RCC 7860 (cell line): ENCODE data around the gene AGAP1.

Source experiments
- DNase-seq: peaks from one replicate; pipeline ENCODE4 v3.0.0-alpha.2; 2015; ENCODE audit warnings: low spot score
- FAIRE-seq: peaks from 2 replicates; lab custom pipeline; 2012; peaks lifted over from hg19 to GRCh38; lab: Jason Lieb, UNC

The AGAP1 gene

DNA sequence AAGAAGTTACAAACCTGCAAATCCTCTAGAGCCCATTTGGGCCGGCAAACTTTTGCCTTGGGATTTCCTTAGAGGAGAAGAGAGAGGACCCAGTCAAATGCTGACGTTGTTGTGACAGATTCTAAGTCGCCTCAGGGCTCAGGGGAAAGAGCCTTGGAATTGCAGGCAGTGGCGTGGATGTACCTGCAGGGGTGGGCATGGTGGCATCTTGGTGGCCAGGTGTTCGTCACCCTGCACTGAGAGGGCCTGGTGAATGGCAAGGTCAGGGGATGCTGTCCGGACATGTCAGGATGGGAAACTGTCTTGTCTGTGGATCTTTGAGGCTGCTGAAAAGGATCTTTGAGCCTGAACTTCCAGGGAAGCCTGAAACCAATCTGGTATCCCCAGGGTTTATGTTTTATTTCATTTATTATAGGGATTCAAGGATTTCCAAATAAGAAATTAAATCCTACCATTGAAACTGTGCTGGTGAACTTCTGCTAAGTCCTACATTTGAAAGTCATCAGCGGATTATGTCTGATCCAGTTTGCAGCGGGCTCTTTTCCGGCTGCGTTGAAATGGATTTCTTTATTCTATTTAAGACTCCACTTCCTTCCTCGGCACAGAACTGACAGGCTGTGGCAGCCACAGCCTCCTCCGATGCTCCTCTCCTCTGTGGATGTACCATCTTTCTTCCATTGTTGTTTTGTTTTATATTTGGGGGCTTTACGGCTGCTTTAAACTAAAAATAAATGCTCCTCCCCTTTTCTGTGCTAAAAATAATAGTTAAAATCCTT is 207.6 kb downstream of the AGAP1 start:
- DNase-seq: no peak
- FAIRE-seq: no peak

DNA sequence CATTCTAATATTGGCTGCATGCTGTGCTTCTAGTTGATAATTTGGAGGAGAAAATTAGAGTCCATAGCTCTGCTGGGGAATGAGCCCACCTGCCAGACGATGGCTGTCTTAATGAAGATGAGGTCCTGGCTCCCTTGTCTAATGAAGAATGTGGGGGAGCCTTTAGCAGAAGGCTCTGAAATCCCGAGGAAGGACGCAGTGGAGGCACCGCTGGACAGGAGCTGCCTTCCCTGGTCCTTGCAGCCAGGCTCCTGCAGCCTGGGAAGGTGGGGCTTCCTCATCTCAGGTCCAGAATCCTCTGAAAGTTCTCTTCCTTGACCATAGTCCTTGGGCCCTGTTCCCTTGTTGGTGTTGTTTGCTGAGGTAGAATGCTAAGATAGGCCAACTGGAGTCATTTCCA is 208.3 kb downstream of the AGAP1 start:
- DNase-seq: no peak
- FAIRE-seq: no peak

DNA sequence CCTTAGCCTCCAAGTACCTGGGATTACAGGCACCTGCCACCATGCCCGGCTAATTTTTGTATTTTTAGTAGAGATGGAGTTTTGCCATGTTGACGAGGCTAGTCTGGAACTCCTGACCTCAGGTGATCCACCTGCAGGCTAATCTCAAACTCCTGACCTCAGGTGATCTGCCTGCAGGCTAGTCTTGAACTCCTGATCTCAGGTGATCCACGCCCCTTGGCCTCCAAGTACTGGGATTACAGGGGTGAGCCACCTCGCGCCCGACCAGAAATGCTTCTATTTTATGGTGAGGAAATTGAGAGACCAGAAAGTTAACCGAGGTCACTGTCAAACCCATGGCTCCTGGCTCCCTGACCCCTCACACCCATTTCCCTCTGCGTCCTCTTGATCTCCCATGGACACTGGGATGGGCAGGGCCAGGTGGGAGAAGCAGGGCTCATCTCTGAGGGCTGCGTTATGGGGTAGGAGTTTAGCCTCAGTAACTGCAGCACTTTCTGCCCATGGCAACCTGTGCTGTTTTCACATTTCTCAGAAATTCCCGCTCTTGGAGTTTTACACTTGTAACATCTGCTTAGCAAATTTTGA is 210.0 kb downstream of the AGAP1 start:
- FAIRE-seq: no peak
- no peak for DNase-seq

DNA sequence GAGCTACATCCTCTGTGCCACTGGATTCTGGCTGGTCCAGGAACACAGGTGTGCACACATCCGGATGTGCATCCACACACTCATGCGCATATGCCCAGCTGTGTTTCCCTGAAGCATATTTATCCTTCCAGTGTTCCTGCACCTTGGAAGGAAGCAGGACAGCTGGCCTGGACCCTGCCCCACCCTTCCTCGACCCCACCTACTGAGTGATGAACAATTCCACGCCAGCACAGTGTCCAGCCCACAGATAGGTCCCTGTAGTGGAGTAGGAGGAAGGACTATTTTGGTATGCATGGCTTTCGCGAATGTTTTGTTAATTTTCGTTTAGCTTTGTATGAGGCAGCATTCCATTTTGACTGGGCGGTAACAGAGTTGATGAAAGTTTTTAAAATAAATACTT is 211.5 kb downstream of the AGAP1 start:
- FAIRE-seq (no peak), DNase-seq (no peak)

DNA sequence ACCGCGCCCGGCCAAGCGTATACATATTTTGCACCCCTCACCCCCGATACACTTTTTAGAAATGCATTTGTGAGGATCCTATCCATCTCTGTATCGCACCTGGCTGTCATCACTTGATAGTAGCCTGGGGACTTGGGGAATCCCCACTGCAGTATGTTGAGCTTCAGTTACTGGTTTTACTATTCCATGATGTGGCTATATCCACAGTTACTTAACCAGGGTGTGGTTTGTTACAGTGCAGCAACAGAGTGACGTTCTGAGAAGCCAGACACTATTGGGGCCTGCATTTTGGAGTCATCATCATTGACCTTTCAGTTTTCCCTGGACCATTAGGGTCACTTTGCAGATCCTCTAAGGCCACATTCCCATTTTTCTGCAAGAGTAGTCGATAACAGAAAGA is 212.7 kb downstream of the AGAP1 start:
- FAIRE-seq (no peak), DNase-seq (no peak)

DNA sequence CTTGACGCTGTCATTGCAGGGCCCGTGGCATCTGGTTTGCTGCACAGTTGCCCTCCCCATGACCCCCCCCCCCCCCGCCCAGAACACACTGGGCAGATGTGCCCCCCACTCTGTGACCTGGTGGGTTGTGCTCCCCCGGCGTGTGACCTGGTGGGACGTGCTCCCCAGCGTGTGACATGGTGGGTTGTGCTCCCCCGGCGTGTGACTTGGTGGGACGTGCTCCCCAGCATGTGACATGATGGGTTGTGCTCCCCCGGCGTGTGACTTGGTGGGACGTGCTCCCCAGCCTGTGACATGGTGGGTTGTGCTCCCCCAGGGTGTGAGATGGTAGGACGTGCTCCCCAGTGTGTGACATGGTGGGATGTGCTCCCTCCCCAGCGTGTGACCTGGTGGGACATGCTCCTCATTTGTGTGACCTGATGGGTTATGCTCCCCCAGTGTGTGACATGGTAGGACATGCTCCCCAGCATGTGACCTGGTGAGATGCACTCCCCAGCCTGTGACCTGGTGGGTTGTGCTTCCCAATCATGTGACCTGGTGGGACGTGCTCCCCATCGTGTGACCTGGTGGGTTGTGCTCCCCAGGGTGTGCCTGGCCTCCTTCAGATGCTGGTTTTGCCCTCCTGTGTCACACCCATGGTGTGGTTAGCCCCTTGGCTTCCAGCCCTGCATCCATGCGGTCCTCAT is 213.7 kb downstream of the AGAP1 start:
- no peak for DNase-seq
- FAIRE-seq: no peak

DNA sequence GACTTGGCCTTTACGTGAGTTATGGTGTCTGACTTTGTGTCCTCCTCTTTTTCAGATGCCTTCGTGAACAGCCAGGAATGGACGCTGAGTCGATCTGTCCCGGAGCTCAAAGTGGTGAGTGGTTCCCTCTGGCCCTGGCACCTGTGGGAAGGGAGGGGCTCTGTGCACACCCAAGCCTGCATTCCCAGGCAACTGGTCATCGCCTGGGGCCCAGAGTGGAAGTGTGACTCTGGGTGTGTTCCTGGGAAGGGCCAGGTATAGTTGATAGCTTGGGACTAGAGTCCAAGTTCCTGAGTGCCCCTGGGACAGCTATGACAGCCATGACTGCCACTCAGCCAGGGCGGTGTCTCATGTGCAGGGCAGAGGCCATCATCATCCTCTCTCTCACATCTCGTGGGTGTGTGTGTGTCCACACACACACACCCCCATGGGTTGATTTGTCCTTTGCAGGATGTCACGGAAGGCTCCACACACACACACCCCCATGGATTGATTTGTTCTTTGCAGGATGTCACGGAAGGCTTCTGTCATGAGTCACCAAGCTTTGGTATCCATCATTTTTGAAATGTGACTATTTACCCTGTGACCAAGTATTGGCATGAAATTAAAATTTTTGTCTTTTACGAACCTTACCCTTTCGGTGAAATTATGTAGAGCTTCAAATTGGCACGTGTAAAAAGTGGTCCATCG is 215.4 kb downstream of the AGAP1 start:
- DNase-seq: peak; percentile 66
- peak; percentile 60 for FAIRE-seq

DNA sequence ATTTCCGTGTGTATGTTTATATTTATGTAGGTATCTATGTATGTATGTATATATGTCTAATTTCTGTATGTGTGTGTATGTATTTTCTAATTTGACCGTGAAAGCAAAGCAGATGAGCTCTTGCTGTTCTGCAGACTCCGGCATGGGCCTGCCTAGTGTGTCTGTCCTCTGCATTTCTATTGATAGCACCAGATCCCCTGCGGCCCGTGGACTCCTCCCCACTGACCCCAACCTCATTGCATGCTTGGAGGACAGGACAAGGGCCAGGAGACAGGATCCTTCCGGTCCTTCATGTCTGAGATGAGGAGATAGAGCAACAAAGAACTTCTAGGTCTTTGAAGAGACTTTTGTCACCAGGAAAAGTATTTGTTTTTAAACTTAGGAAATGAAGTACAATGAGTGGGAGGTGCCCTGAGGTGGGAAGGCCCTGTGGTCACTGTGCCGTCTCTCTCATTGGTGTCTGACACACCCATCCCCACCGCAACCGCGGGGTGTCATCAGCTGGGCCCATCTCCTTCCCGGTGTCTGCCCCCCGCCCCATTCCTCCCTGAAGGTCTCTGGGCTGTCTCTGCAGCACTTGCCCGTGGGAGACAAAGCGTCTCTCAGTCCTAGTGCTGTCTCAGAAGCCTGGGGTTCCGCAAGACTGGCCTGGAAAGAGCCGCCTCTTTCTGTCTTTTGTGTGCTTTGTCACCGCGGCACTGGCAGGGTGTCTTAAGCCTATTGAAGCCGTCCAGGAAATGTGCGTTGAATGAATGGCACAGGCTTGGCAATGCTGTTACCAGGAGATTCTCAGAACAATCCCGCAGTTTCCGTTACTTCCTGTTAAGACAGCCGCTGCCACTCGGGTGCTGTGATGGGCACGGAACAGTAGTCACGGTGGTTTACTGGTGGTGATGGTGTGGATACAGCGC is 216.4 kb downstream of the AGAP1 start:
- FAIRE-seq: no peak
- DNase-seq: no peak

DNA sequence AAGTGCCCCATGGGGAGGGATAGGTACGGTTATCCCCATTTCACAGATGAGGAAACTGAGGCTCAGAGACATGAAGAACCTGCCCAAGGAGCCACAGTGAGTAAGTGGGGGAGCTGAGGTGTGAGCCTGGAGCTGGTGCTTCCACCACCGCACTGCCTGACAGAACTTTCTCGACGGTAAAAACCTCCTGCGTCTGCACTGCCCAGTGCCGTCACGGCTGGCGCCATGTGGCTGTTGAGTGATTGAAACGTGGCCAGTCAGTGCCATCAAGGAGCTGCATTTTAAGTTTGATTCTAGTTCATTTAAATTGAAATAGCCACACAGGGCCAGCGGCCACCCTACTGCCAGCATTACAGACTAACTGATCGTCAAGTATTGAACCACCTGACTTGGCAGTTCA is 217.1 kb downstream of the AGAP1 start:
- FAIRE-seq (no peak), DNase-seq (no peak)

DNA sequence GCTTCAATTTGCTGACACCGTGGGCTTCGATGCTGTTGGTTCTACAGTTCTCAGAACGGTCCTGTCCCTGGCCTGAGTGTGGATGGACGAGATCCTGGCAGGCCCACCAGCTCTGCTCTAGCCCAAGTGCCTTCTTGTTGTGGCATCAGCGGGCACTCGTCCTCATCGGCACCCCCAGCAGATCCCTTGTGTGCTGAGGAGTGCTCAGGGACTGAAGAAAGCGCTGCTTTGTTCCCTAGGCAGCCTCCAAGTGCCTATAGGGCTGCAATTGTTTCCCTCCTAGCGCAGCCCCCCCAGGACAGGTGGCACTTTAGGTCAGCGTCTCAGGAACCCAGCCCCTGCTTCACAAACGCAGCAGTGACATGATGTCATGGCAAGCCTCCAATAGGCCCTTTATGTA is 217.7 kb downstream of the AGAP1 start:
- DNase-seq (no peak), FAIRE-seq (no peak)

DNA sequence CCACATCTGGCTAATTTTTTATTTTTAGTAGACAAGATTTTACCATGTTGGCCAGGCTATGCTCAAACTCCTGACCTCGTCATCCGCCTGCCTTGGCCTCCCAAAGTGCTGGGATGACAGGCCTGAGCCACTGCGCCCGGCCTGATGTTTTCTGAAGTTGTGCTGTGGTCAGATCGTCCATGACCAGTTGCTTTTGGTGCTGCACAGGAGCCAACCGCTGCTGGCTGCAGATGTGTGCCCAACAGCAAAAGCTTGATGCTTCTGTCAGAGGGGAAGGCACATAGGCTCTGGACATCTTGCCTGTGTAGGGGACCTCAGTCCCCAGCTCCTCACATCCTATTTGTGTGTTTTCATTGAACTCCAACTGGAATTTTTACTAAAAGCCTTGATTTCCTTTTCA is 218.3 kb downstream of the AGAP1 start:
- no peak for DNase-seq
- FAIRE-seq: no peak

DNA sequence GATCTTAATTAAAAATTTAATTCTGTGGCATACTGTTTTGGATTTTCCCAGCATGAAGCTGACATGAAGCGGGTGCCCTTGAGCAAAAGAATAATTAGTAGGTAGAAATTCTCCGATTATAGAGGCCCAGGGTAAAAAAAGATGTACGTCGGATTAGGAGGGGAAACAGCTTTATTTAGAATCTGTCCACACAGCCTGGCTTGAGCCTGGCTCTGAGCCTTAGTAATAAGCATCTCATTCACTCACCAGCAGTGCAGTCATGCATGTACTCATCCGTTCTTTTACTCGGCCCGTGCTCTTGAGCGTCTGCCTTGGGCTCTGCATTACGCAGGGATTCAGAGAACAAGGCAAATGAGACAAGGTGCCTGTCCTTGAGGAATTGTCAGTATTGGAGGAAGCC is 219.3 kb downstream of the AGAP1 start:
- DNase-seq (no peak), FAIRE-seq (no peak)

DNA sequence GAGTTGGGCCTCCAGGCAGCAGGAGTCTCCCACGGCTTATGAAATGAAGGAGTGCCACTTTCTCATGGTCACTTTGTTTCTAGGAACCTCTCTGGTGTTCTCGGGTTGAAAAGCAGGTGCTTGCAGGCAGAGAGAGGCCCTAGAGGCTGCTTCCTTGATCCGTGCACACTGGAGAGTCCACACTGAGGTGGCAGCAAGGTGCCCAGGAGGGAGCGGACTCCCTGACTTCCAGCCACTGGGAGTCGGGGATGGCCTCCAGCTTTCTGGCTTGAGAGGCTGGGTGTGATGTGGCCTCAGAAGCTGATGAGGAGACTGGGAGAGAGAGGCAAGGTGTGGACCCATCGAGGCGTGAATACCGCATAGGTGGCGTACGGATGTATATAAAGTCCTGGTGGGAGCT is 221.8 kb downstream of the AGAP1 start:
- DNase-seq (no peak), FAIRE-seq (no peak)

DNA sequence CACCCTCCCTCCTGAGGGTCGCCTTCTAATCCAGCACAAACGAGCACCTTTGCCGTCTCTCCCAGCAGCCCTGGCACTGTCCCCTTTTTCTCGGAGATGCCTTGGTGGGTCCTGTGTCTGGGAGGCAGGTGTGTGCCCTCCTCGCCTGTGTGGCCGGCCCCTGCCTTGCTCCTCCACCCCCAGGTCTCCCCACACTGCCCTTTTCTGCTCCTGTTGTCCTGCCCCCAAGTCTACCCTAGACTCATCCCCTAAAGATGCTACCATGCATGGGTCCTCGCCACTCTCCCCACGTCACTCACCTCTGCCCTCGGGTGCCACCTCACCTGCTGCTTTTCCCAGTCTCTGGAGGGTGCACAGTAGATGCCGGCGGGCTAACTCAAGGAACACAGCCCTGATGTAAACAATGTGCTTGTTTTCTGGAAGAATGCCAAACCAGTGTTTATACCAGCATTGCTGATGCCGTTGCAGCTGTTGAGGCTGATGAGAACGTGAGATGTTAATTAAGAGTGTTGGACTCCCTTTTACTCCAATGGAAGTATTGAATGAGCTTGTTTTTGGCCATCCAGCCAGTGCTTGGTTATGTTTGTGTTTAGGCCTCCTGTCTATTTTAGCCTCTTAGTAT is 223.1 kb downstream of the AGAP1 start:
- no peak for DNase-seq
- no peak for FAIRE-seq

DNA sequence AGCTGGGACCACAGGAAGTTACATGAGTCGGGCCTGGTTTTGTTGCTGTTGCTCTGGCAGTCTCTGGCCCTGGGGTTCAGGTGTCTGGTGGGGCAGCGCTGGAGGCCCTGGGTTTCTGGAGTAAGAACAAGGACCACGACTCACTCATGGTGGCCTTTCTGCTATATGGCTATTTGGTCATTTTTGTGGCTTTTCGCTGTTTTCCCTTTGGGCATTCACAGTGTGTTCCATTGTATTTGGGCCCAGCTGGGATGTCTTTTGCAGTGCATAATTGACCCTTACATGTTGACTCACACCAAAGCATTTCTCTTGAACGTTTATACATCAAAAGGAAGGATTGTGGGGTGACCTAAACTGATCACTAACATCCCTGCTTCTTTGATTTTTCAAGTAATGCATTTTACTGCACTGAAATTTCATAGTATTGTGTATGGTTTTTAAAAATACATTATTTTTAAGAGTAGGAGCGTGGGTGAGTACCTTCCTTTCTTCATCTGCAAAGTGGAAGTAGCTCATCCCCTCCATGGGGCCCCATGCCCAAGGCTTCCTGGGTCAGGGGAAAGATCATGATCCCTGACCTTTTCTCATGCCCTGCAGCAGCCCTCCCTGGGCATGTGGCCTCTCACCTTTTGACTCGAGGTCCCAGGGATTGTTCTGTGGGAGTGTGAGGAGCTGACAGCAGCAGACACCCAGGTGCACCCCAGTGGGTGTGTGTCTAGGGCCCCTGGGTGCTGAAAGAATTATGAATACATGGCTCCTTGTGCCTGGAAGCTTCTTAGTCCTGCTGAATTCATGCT is 225.5 kb downstream of the AGAP1 start:
- no peak for FAIRE-seq
- no peak for DNase-seq

DNA sequence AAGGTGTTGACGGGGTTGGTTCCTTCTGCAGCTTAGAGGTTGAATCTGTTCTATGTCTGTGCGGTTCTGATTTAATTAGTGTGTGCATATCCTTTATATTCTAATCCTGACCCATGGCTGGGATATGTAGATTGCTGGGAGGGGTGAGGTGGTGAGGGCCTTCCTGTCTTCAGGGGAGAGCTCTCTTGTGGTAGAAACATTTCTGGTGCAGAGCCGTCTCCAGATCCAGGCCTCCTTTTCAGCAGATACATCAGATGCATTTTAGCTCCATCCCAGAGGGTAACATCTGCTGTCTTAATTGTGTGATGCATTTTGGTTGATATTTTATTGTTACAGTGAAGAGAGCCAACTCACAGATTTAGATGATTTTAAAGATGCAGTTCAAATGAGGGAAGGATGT is 227.8 kb downstream of the AGAP1 start:
- FAIRE-seq (no peak), DNase-seq (no peak)

DNA sequence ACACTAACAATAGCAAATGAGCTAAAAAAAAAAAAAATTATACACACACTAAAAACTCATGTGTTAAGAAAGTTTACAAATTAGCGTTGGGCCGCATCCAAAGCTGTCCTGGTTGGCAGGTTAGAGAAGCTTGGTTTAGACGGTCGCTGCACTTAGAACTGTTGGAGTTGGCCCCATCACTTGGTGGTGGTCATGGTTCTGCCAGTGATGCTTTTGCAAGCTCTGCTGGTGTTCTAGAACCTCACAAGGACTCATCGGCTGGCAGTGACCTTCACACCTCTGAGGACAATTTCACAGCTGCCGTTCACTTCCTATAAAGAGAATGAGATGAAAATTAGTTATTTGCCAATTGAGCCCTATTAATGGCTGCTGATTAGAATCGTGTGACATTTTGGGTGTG is 229.0 kb downstream of the AGAP1 start:
- no peak for DNase-seq
- FAIRE-seq: no peak

DNA sequence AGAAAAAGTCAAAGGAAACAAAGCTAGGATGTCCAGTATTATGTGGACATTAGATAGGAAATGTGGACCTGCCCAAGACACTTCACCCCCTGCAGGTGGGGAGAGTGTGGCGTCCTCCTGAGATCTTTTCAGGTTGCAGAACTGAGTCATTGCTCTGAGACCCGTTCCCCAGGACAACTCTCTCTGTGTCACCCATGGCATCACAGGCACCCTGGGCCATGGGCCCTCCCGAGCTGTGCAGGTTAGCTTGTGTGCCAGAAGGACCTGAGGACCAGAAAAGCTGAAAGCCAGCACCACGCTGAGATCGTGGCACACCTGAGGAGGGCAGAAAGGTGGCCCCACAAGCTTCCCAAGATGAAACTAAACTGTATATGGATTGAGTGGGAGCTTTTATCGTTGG is 229.5 kb downstream of the AGAP1 start:
- FAIRE-seq (no peak), DNase-seq (no peak)

DNA sequence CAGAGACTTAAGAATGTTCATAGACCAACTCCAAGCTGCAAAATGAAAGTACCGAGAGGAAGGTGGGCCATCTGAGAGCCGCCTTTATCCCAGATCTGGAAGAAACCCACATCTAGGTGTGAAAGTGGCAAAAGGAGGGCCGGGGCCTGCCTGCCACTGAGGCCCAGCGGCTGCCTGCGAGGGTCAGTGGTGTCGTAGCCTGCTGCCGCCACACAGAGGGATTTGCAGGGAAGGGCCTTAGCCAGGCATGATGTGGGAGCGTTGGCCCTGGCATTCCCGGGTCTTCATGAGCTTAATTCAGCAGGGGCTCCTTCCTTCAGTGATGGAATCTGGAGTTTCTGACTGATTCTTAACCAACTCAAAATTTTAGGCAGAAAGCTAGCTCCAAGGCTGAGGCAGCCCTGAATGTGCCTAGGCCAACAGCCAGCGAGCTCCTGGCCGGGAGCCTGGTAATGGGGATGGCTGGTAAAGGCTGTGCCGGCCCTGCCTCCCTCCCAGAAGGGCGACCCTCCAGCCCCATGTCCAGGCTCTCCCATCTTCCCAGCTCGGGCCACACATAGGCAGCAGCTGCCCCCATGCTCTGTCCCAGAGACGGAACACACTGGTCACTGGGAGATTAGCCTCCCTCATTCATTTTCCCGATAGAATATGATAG is 230.1 kb downstream of the AGAP1 start:
- FAIRE-seq (no peak), DNase-seq (no peak)
